Activated CD4-positive, alpha-beta T cell treated with anti-CD3 and anti-CD28 coated beads for 1 hour (primary cell): ENCODE measurements around the gene FIGN.

Experiments used
- DNase-seq: peaks from one replicate; pipeline ENCODE4 v3.0.0-alpha.2; 2020

The FIGN gene

GRCh38 chr2:163658556-163658955 is 77.3 kb downstream of the FIGN start:
- DNase-seq: no peak

DNA sequence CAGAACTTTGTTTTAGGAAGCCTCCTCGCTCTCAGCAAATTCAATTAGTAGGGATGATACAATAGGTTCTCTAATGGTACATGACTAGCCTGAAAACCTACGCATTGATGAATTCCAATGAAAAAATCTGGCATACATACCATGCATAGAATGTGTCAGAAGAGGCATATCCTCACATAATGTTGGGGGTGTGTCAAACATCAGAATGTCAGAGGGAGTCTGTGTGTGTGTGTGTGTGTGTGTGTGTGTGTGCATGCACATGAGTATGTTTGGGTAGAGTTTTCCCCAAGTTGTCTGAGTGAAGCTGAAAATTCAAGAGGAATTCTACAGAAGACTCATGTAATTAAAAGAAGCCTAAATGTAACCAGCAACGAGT is 78.5 kb downstream of the FIGN start:
- DNase-seq: no peak

DNA sequence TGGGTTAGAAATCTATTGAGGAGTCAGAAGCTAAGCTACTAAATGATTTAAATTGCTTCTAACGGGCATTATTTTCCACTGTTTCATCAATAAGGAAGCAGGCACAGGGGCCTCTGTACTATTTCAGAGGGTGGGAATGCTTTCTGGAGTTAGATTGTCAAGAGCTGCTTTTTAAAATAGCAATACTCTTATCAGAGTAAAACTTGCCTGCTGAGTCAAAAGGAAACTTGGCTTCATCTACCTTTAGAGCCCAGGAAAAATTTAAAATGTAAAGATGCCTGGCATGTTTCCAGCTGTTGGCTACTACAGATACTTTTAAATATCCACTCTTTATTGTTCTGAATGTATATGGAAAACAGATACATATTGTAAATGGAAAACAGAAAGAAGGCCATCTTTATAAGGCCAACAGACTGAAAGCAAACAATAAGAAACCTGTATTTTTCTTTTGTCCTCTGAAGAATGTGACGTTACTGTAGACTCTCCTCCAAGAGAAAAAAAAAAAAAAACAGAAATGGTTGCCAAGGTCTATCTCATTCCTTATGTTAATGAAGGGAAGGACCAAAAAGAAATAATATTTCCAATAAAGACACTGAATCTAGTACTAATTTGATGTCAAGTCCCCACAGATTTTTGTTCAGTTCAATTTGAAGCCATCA is 79.1 kb downstream of the FIGN start:
- no peak for DNase-seq

GRCh38 chr2:163655667-163656066 is 80.1 kb downstream of the FIGN start:
- no peak for DNase-seq

DNA sequence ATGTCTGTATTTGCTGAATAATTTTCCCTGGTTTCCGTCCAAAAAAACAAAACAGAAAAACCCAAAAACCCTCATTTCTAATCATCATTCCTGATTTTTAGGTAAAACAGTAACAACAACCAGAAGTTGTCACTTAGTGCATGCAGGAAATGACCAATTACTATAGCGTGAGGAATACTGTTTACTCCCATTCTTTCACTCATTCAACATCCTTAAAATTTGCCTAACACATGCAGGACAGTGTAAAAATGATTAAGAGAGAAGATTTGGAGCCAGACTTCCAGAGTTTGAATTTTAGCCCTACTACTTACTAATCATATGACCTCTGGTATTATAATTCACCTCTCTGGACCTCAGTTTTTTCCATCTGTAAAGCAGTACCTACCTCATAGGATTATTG is 83.1 kb downstream of the FIGN start:
- no peak for DNase-seq

DNA sequence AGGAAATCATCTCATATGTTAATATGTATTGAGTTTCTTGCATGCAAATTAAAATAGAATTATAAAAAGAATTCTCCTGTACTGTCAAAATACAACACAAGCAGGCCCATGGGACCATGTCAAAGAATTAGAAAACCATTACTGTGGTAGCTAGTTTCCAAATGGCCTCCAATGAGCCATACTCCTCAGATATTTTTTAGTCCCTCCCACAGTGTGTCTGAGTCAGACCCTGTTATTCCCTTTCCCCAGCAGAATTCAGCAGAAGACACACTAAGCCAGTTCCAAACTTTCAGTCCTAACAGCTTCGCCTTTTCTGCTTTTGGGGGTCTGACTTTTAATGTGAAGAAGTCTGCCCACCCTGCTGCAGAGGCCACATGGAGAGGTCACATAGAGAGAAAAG is 86.7 kb downstream of the FIGN start:
- DNase-seq: no peak

GRCh38 chr2:163647300-163647699 is 88.5 kb downstream of the FIGN start:
- DNase-seq: no peak

DNA sequence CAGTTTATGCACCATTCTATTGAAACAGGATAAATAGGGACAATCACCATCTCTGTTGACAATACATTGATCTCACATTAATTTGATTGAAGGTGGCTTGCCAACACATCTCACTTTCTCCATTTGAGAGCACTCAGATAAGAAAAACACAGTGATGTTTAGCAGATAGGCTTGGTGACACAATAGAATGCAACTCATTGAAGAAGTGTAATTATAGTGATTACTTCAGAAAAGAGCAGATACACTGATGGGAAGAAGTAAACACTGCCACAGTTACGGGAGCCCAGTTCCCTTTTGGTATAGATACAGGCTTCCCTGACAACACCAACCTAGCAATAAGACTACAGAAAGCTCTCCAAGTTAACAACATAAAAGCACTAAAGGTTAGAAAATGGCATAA is 89.1 kb downstream of the FIGN start:
- DNase-seq: no peak

- DNase-seq: no peak
Measured at GRCh38 chr2:163644238-163644637, 91.6 kb downstream of the FIGN start.

DNA sequence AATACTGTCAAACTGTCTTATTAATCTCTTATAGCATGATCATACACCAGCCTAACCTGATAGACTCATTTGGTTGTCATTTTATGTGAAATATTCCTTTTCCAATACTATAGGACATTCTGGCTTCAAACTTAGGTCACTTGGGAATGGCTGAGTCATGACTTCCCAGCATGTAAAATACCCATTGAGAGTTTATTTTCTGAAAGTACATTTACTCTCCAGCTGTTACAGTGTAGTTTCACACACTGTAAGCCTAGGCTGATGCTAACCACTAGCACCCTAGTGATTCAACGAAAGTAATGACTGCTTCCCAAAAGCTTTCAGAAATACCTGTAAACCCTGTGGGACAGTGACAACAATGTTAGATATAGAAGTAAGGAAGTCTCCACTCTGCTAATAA is 93.8 kb downstream of the FIGN start:
- DNase-seq: no peak

DNA sequence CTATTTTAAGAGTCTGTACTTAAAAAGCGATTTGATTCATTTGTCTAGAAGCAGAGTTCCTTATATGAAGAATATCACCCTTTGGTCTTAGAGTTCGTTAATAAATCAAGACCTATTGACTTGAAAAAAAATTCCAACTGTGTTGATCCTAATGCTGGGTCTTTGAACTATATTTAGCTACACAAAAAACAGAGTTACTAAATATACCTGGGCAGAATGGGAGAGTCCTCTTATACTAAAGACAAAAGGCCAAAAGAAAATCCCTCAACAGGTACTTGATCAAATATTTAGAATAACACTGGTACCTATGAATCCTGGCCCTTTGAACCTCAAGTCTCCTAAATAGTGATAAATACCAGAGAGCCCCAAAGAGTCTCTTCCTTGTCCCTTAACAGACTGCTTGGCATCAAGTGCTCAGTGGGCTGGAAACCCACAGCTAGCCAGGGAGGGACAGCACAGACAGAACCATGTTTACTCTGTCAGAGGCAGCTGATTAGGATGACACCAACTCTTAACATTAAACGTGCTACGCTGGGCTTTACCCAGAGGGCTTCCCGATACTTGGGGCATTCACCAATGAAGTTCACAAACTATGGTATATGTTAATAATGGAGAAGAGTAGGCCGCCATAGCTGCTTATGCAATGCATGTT is 95.1 kb downstream of the FIGN start:
- DNase-seq: no peak

- no peak for DNase-seq
Measured at GRCh38 chr2:163637871-163638270, 97.9 kb downstream of the FIGN start.

GRCh38 chr2:163633291-163633690 is 102.5 kb downstream of the FIGN start:
- DNase-seq: no peak

- DNase-seq: no peak
Measured at GRCh38 chr2:163630836-163631235, 105.0 kb downstream of the FIGN start.

DNA sequence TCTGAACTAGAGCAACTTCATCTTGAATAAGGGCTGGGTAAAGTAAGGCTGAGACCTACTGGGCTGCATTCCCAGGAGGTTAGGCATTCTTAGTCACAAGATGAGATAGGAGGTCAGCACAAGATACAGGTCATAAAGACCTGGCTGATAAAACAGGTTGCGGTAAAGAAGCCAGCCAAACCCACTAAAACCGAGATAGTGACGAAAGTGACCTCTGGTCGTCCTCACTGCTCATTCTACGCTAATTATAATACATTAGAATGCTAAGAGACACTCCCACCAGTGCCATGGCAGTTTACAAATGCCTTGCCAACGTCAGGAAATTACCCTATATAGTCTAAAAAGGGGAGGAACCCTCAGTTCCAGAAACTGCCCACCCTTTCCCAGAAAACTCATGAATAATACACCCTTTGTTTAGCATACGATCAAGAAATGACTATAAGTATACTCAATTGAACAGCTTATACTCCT is 109.1 kb downstream of the FIGN start:
- DNase-seq: no peak

DNA sequence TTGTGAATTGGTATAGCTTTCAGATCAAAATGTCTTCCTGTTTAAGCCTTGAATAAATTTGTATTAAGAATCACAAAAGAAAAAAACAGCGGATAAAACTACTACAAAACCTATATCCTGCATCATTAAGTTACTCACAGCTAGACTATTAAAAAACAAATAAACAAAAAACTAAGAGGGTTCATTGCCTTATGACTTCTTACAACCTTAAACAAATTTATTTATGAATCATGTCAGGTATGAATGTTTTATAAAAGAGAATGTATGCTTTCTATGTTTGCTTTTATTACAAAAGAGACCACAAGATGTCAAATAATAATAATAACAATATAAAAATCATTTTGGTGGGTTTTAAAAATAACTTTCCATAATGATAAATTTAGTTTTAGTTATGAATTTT is 109.6 kb downstream of the FIGN start:
- DNase-seq: no peak

GRCh38 chr2:163625632-163626031 is 110.2 kb downstream of the FIGN start:
- DNase-seq: no peak

DNA sequence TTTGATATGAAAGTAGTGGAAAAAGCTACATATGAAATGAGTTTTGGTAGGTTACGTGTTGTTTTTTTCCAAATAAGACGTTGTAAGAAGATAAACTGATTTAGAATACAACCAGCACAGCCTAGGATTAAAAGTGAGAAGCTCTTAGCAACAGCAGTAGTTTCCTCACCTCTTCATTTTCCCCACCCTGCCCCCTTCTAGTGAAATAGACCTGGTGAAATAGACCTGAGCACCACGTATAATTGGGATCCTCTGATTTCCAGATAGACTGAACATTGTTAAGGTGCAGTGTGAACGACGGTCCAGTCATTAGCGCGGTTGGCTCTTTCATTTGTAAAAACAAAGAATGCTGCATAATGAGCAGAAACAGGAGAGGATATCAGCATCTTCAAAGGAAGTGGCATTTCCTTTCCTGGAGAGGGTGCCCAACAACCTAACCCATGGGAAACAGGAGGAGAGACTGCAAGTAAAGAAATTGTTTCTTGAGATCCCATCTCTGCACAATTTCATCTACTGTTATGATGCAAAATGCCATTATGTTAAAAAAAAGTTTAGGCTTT is 114.3 kb downstream of the FIGN start:
- no peak for DNase-seq

GRCh38 chr2:163617517-163617916 is 118.3 kb downstream of the FIGN start:
- no peak for DNase-seq

- DNase-seq: no peak
Measured at GRCh38 chr2:163613266-163613731, 122.5 kb downstream of the FIGN start.

- DNase-seq: no peak
Measured at GRCh38 chr2:163612332-163612731, 123.5 kb downstream of the FIGN start.

DNA sequence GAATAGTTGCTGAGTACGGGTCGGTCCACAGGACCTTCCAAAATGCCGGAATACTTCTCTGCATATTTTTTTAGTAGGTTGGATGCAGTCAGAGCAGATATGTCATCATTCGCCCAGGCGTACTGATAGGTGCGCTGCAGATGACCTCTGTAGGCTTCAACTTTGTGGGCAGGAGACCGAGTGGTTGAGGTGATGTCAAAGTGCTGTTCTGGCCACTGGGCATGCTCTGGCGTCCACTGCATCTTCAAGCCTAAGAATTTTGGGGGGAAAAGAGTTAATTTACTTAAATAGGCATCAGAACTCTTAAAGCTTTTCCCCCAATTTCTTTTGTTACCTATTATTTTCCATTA is 124.3 kb downstream of the FIGN start:
- no peak for DNase-seq

GRCh38 chr2:163610817-163611556 is 124.8 kb downstream of the FIGN start:
- no peak for DNase-seq

DNA sequence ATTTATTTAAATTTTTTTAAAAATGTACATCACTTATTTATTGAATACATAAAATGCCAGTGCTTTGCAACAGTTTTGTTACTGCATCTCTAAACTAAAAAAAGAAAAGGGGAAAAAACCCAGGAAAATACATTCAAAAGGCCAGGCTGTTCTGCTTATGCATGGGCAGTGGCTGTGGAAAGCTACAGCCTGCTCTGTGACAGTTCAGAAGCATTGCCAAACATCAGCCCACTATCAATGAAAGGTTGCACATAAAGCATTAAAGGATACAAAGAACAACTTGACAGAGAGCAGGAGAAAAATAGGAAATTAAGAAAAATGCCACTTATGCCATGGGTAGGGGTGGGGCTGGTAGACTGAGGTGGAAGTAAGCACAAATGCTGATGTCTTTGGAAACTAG is 128.2 kb downstream of the FIGN start:
- no peak for DNase-seq
